Neuron (in vitro differentiated cells): ENCODE data around the gene MASP1.

Experiments used
- H2AFZ ChIP-seq: one replicate; pipeline ENCODE4 v1.6.1; 2013; ENCODE audit warnings: low read depth, mild to moderate bottlenecking, inconsistent platforms, low read length, moderate library complexity
- H3K27me3 ChIP-seq: one replicate; pipeline ENCODE4 v1.6.1; 2013; ENCODE audit warnings: low read length; ENCODE audit not compliant: insufficient read depth
- H3K36me3 ChIP-seq: one replicate; pipeline ENCODE4 v1.6.1; 2013; ENCODE audit warnings: low read length; ENCODE audit not compliant: insufficient read depth
- H3K4me1 ChIP-seq: one replicate; pipeline ENCODE4 v1.6.1; 2013; ENCODE audit warnings: low read length; ENCODE audit not compliant: insufficient read depth
- H3K4me3 ChIP-seq: 2 replicates; pipeline ENCODE4 v1.5.1; 2013; ENCODE audit warnings: mild to moderate bottlenecking, low read length, moderate library complexity
- H3K9me3 ChIP-seq: one replicate; pipeline ENCODE4 v1.6.1; 2013; ENCODE audit warnings: low read length

The MASP1 gene

GRCh38 chr3:187314176-187314575, 22.6 kb upstream of the MASP1 start:
- Histone ChIP-seq H3K36me3 (no peaks in the 10 kb centered on the region), H3K4me1 (no peaks in the 10 kb centered on the region)

GRCh38 chr3:187310954-187311470, 19.5 kb upstream of the MASP1 start:
- Histone ChIP-seq H3K4me3 (no peak overlapping the region), H3K9me3 (no peaks in the 10 kb centered on the region), H3K27me3 (no peaks in the 10 kb centered on the region), H3K36me3 (no peaks in the 10 kb centered on the region), H2AFZ (no peak overlapping the region), H3K4me1 (no peaks in the 10 kb centered on the region)

More at GRCh38 chr3:187314176-187314575, 22.6 kb upstream of the MASP1 start:
- peaks cover 3% of the 10 kb centered on the region for H3K27me3 ChIP-seq
- H2AFZ ChIP-seq: no peak overlapping the region
- H3K9me3 ChIP-seq: no peaks in the 10 kb centered on the region
- H3K4me3 ChIP-seq: no peak overlapping the region

GRCh38 chr3:187310226-187310625, 18.7 kb upstream of the MASP1 start:
- no peaks in the 10 kb centered on the region for H3K36me3 ChIP-seq
- no peak overlapping the region for H3K4me3 ChIP-seq
- H3K9me3 ChIP-seq: no peaks in the 10 kb centered on the region
- H3K27me3 ChIP-seq: no peaks in the 10 kb centered on the region
- no peaks in the 10 kb centered on the region for H3K4me1 ChIP-seq
- H2AFZ ChIP-seq: no peak overlapping the region

GRCh38 chr3:187305881-187306280, 14.3 kb upstream of the MASP1 start:
- H2AFZ ChIP-seq: no peak overlapping the region
- no peak overlapping the region for H3K4me3 ChIP-seq
- no peaks in the 10 kb centered on the region for H3K9me3 ChIP-seq
- no peaks in the 10 kb centered on the region for H3K36me3 ChIP-seq
- no peaks in the 10 kb centered on the region for H3K27me3 ChIP-seq
- no peaks in the 10 kb centered on the region for H3K4me1 ChIP-seq

- no peak overlapping the region for H3K4me3 ChIP-seq
- no peaks in the 10 kb centered on the region for H3K27me3 ChIP-seq
- H2AFZ ChIP-seq: no peak overlapping the region
- no peaks in the 10 kb centered on the region for H3K4me1 ChIP-seq
- no peaks in the 10 kb centered on the region for H3K36me3 ChIP-seq
- H3K9me3 ChIP-seq: no peaks in the 10 kb centered on the region
Measured at GRCh38 chr3:187299611-187300010, 8.1 kb upstream of the MASP1 start.

GRCh38 chr3:187296911-187297310, 5.4 kb upstream of the MASP1 start:
- H2AFZ ChIP-seq: no peak overlapping the region
- no peaks in the 10 kb centered on the region for H3K27me3 ChIP-seq
- H3K36me3 ChIP-seq: no peaks in the 10 kb centered on the region
- peaks cover 4% of the 10 kb centered on the region for H3K4me1 ChIP-seq
- H3K9me3 ChIP-seq: no peaks in the 10 kb centered on the region
- no peak overlapping the region for H3K4me3 ChIP-seq

GRCh38 chr3:187296058-187296457, 4.5 kb upstream of the MASP1 start:
- H3K27me3 ChIP-seq: no peaks in the 10 kb centered on the region
- peaks cover 12% of the 10 kb centered on the region for H3K4me1 ChIP-seq
- no peak overlapping the region for H3K4me3 ChIP-seq

GRCh38 chr3:187295316-187296034, 3.9 kb upstream of the MASP1 start:
- Histone ChIP-seq H3K4me1 (peaks cover 14% of the 10 kb centered on the region), H3K36me3 (no peaks in the 10 kb centered on the region), H2AFZ (no peak overlapping the region), H3K27me3 (no peaks in the 10 kb centered on the region), H3K9me3 (no peaks in the 10 kb centered on the region), H3K4me3 (no peak overlapping the region)

More at GRCh38 chr3:187296058-187296457, 4.5 kb upstream of the MASP1 start:
- H3K36me3 ChIP-seq: no peaks in the 10 kb centered on the region
- H3K9me3 ChIP-seq: no peaks in the 10 kb centered on the region
- H2AFZ ChIP-seq: no peak overlapping the region

- H3K4me1 ChIP-seq: peaks cover 14% of the 10 kb centered on the region
- no peak overlapping the region for H2AFZ ChIP-seq
- no peak overlapping the region for H3K4me3 ChIP-seq
- H3K9me3 ChIP-seq: no peaks in the 10 kb centered on the region
- no peaks in the 10 kb centered on the region for H3K36me3 ChIP-seq
- H3K27me3 ChIP-seq: peaks cover 3% of the 10 kb centered on the region
Measured at GRCh38 chr3:187293516-187294430, 2.2 kb upstream of the MASP1 start.

GRCh38 chr3:187292631-187293515, 1.3 kb upstream of the MASP1 start:
- H3K4me1 ChIP-seq: peaks cover 14% of the 10 kb centered on the region
- no peak overlapping the region for H2AFZ ChIP-seq

GRCh38 chr3:187292181-187292580, 644 bp upstream of the MASP1 start:
- no peaks in the 10 kb centered on the region for H3K36me3 ChIP-seq
- peaks cover 14% of the 10 kb centered on the region for H3K4me1 ChIP-seq
- H3K4me3 ChIP-seq: no peak overlapping the region
- peaks cover 3% of the 10 kb centered on the region for H3K27me3 ChIP-seq
- no peaks in the 10 kb centered on the region for H3K9me3 ChIP-seq
- peak overlapping the region; percentile 44 for H2AFZ ChIP-seq

More at GRCh38 chr3:187292631-187293515, 1.3 kb upstream of the MASP1 start:
- Histone ChIP-seq H3K27me3 (peaks cover 3% of the 10 kb centered on the region), H3K4me3 (no peak overlapping the region), H3K36me3 (no peaks in the 10 kb centered on the region), H3K9me3 (no peaks in the 10 kb centered on the region)

- Histone ChIP-seq H3K36me3 (no peaks in the 10 kb centered on the region), H3K4me1 (peaks cover 14% of the 10 kb centered on the region), H3K9me3 (no peaks in the 10 kb centered on the region), H2AFZ (peak overlapping the region; percentile 44), H3K4me3 (peak overlapping the region; percentile 33), H3K27me3 (peaks cover 3% of the 10 kb centered on the region)
Measured at GRCh38 chr3:187291001-187291511, 481 bp downstream of the MASP1 start.
